ENCODE results near the gene RPL10A.

- TF ChIP-seq CTCF (IDR thresholded peaks at IDR 0.05) (no peak), POLR2A (IDR thresholded peaks at IDR 0.05) (no peak), EP300 (IDR thresholded peaks at IDR 0.05) (no peak)
Observed at GRCh38 chr6:35439308-35439707, 28.9 kb upstream of the RPL10A start.

Measured in tibial nerve (tissue), 4 donors.